Naive thymus-derived CD4-positive, alpha-beta T cell (primary cell): Measurements from ENCODE around the gene PFN3. TPM values are rescaled to one million over a fixed set of nuclear protein-coding genes. Genes with fewer than 3 reads are reported as not detected.
"Not testable (repeated sequence)": the region's sequence is repeated elsewhere in the genome, so short reads cannot be mapped to it uniquely, and the experiment has no call there.

Experiments
- ATAC-seq: fragments of 150-1000 bp; cut with Tn5 transposase; 2 replicates; pipeline ENCODE4 v1.10.0; 2021; ENCODE audit warnings: mild to moderate bottlenecking, moderate library complexity
- CTCF ChIA-PET: fragments of 350-600 bp; sonication (Branson Sonifier 250); formaldehyde crosslinking; loops from one replicate; lab custom pipeline; 2021; ENCODE audit warnings: antibody characterized with exemption; lab: Charles Lee
- POLR2A ChIA-PET: fragments of 350-600 bp; sonication (Branson Sonifier 250); formaldehyde crosslinking; loops from one replicate; lab custom pipeline; 2021; ENCODE audit warnings: antibody characterized with exemption, inconsistent platforms; lab: Charles Lee
- DNase-seq, 9 donors: peaks; one replicate each; pipeline versions ENCODE4 v3.0.0 to v3.0.0-alpha.2; 2020 to 2022; ENCODE audit warnings: mixed read lengths in 1 of 9
- H3K27ac ChIP-seq: one replicate; pipeline ENCODE4 v1.7.0; 2013; ENCODE audit warnings: mild to moderate bottlenecking, low read depth, low read length, moderate library complexity
- H3K27me3 ChIP-seq, 2 donors: one replicate each; pipeline ENCODE4 v1.7.0; 2013; ENCODE audit warnings: low read length in 2 of 2, mild to moderate bottlenecking in 2 of 2, moderate library complexity in 2 of 2; ENCODE audit not compliant: control insufficient read depth in 2 of 2, insufficient read depth in 2 of 2
- H3K36me3 ChIP-seq, 3 experiments: 1 replicate in 2 of 3; 2 replicates in 1 of 3; pipeline ENCODE4 v1.7.0; 2013; ENCODE audit warnings: low read length in 3 of 3, mild to moderate bottlenecking in 3 of 3, moderate library complexity in 1 of 3; ENCODE audit not compliant: insufficient read depth in 3 of 3, control insufficient read depth in 2 of 3
- H3K4me1 ChIP-seq, 2 donors: one replicate each; pipeline ENCODE4 v1.7.0; 2013; ENCODE audit warnings: low read length in 2 of 2, mild to moderate bottlenecking in 2 of 2, moderate library complexity in 1 of 2; ENCODE audit not compliant: control insufficient read depth in 2 of 2, insufficient read depth in 2 of 2
- H3K4me3 ChIP-seq: 2 replicates; pipeline ENCODE4 v1.7.0; 2013; ENCODE audit warnings: mild to moderate bottlenecking, low read length
- H3K9me3 ChIP-seq, 3 experiments: 1 replicate in 2 of 3; 2 replicates in 1 of 3; pipeline ENCODE4 v1.7.0; 2013; ENCODE audit warnings: low read length in 3 of 3; ENCODE audit not compliant: control insufficient read depth in 2 of 3
- H3K27ac Mint-ChIP-seq, 9 donors: one replicate each; pipeline ENCODE4 v1.8.0; 2020 to 2022; ENCODE audit warnings: mixed read lengths in 9 of 9, mild to moderate bottlenecking in 8 of 9, moderate library complexity in 5 of 9, inconsistent platforms in 2 of 9
- H3K27me3 Mint-ChIP-seq, 5 donors: one replicate each; pipeline ENCODE4 v1.8.0; 2021 to 2022; ENCODE audit warnings: mixed read lengths in 5 of 5, mild to moderate bottlenecking in 1 of 5
- H3K36me3 Mint-ChIP-seq, 5 donors: one replicate each; pipeline ENCODE4 v1.8.0; 2020 to 2022; ENCODE audit warnings: mixed read lengths in 5 of 5, mild to moderate bottlenecking in 3 of 5, inconsistent platforms in 1 of 5
- H3K4me1 Mint-ChIP-seq, 7 donors: one replicate each; pipeline ENCODE4 v1.8.0; 2020 to 2022; ENCODE audit warnings: mixed read lengths in 7 of 7, mild to moderate bottlenecking in 3 of 7, inconsistent platforms in 1 of 7
- H3K4me3 Mint-ChIP-seq, 10 donors: one replicate each; pipeline ENCODE4 v1.8.0; 2020 to 2022; ENCODE audit warnings: mild to moderate bottlenecking in 10 of 10, mixed read lengths in 10 of 10, moderate library complexity in 6 of 10, inconsistent platforms in 2 of 10
- H3K9me3 Mint-ChIP-seq, 11 donors: one replicate each; pipeline ENCODE4 v1.8.0; 2020 to 2022; ENCODE audit warnings: mixed read lengths in 11 of 11, mild to moderate bottlenecking in 4 of 11, inconsistent platforms in 1 of 11, moderate library complexity in 1 of 11
- intact Hi-C, 2 donors: fragments of 100-400 bp; cut with micrococcal nuclease; formaldehyde crosslinking; loops; one replicate each; pipeline ENCODE4 v1.15.1; 2023
- polyA plus RNA-seq, 2 donors: library from polyadenylated mRNA; unstranded; fragments of 300-500 nt; fragmentation: Illumina TruSeq; gene quantifications; one replicate each; pipeline ENCODE4 v1.2.3, GENCODE V29; 2021
- total RNA-seq, 6 experiments: library from RNA in 5 of 6; stranded (reverse) in 5 of 6; gene quantifications; 1 replicate in 5 of 6; 2 replicates in 1 of 6; pipeline ENCODE4 v1.2.3 and lab custom pipeline; 2021 to 2026

The PFN3 gene
- total and polyA plus RNA-seq, 7 experiments from 2014 or later: not detected

DNA sequence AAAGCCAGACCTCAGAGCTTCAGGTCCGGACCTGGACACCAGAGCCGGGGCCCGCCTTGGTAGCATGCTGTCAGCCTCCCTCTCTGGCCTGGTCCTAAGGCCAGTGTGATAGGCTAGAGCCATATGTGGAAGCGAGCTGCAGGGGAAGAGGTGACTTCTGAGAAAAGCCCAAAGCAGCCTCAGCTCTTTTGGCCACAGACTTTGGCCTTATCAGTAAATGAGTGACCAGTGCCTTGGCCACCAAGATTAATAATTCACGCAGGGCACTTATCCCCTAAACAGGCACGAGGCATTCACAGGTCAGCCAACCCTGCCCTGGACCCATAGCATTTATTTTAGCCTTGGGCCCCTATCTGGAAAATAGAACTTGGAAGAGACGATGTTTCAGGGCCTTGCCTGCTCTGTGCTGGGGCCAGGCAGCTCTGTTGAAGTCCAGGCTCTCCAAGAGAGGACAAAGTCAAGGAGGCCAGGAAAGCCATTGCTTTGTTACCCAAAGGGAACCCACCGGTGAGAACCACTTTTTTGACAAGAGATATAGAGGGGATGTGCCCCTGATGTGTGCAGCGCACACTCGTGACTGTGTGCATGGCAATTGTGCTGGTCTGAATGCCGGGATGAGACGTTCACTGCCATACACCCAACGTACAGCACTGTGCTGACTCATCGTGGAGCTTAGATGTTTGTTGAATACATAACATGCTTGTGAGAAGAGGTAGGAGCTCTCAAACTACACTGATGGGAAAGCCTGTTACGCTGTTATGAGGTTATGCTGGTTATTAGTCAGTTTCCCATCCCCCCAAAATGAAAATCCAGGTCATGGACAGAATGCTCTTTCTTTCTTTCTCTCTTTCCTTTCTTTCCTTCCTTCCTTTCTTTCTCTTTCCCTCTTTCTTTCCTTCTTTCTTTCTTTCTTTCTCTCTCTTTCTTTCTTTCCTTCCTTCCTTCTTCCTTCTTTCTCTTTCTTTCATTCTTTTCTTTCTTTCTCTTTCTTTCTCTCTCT lies 21.3 kb downstream of the PFN3 start:
- Histone ChIP-seq H3K27me3 (no peaks in the 10 kb centered on the region), H3K4me3 (no peak overlapping the region), H3K4me1 (peaks cover 0 to 33% of the 10 kb centered on the region in 2 donors), H3K9me3 (no peaks in the 10 kb centered on the region), H3K27ac (no peak overlapping the region), H3K36me3 (no peaks in the 10 kb centered on the region)
- POLR2A ChIA-PET: interaction anchor here (0.6 to 2.4 kb wide), 14 partner anchors 10 to 76 kb away, joined by 3 to 15 read pairs (median 3); partner anchors contain the start of gene LMAN2
- CTCF ChIA-PET: interaction anchor here (0.7 to 3.2 kb wide), 11 partner anchors 9 to 76 kb away, joined by 3 to 20 read pairs (median 3); no protein-coding TSS in a partner anchor
- H3K36me3 Mint-ChIP-seq: peaks cover 0 to 5% (median 1%) of the 10 kb centered on the region in 5 donors
- H3K4me1 Mint-ChIP-seq: peaks cover 28 to 76% (median 48%) of the 10 kb centered on the region in 7 donors
- H3K4me3 Mint-ChIP-seq: peak overlapping the region in 3 of 10 donors; percentile 16 to 38 (median 17)
- H3K27ac Mint-ChIP-seq: peak overlapping the region; percentile 7 to 94 (median 74)
- ATAC-seq (peak; percentile 53), DNase-seq (no peak)
- intact Hi-C loops: no loop called here
- H3K27me3 Mint-ChIP-seq: peaks cover 0 to 2% (median 0%) of the 10 kb centered on the region in 5 donors
- no peaks in the 10 kb centered on the region for H3K9me3 Mint-ChIP-seq

DNA sequence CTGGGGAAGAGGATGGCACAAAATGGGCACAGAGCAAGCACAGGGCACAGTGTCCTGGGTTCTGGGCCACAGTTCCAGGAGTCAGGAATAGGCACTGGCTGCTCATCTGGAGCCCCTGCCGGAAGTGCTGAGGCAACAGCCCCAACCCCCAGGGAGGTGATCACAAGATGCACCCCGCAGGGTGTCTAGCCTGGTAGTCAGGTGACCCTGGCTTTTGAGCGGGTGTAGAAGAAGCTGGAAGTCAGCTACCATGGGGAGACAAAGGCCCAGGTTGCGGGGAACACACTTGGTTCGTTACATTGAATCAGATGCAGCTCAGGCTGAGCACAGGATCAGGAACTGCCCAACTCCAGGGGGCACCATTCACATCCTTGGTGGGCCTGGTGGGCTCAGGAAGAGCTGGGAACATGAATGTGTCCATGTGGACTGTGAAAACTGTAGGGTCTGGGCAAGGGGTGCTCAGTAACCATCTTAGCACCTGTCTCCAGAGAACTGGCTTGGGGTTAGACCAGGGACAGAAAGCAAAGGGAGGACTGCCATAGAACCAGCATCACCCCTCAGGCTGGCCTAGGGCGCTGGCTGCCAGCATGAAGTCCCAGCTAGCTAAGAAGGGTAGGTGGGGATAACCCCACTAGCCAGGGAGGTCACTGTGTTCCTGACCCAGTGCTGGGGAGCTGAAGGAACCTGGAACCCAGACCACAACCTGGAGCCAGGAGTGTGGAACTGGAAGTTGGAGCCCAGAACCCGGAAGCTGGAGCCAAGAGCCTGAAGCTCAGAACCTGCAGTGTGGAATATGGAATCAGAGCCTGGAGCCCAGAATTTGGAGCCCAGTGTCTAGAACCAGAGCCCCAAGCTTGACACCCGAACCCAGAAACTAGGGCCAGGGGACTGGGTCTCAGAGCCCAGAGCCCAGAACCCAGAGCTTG lies 22.3 kb downstream of the PFN3 start:
- Histone ChIP-seq H3K9me3 (no peaks in the 10 kb centered on the region), H3K36me3 (peaks cover 0 to 4% (median 4%) of the 10 kb centered on the region in 3 experiments), H3K27ac (peak overlapping the region; percentile 3), H3K27me3 (no peaks in the 10 kb centered on the region), H3K4me1 (peaks cover 10 to 43% of the 10 kb centered on the region in 2 donors), H3K4me3 (no peak overlapping the region)
- Mint-ChIP-seq H3K36me3 (peaks cover 0 to 7% (median 4%) of the 10 kb centered on the region in 5 donors), H3K9me3 (no peaks in the 10 kb centered on the region), H3K4me1 (peaks cover 30 to 77% (median 50%) of the 10 kb centered on the region in 7 donors), H3K4me3 (peak overlapping the region in 1 of 10 donors; percentile 19), H3K27me3 (no peaks in the 10 kb centered on the region), H3K27ac (peak overlapping the region; percentile 25 to 94 (median 64))
- ATAC-seq (no peak), DNase-seq (no peak)
- ChIA-PET POLR2A (interaction anchor here (0.6 to 2.4 kb wide), 13 partner anchors 9 to 77 kb away, joined by 3 to 15 read pairs (median 3); partner anchors contain the start of gene LMAN2), CTCF (interaction anchor here (0.7 to 3.2 kb wide), 13 partner anchors 8 to 77 kb away, joined by 3 to 20 read pairs (median 3); no protein-coding TSS in a partner anchor)
- intact Hi-C loops: no loop called here

DNA sequence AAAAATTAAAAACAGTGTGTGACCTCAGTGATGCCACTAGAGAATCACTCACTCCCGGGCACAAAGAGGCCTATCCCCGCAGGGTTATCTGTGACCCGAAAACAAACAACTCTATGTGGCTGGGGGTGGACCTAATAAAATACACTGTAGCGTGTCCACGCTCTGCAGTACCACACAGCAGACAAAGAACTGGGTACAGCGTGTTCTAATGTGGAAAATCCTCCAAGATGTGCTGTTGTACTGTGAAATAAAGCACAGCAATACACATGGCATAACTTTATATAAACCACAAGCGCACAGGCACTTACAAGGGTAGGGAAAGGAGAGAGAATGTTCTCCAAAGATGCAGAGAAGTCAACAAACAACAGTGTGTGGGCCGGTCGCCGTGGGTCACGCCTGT lies 24.4 kb downstream of the PFN3 start:
- H3K27ac ChIP-seq: peak overlapping the region; percentile 40
- peaks cover 43 to 83% (median 61%) of the 10 kb centered on the region in 7 donors for H3K4me1 Mint-ChIP-seq
- H3K4me1 ChIP-seq: peaks cover 30 to 53% of the 10 kb centered on the region in 2 donors
- POLR2A ChIA-PET: interaction anchor here (0.7 to 0.8 kb wide), 2 partner anchors 24 to 64 kb away, joined by 3 read pairs; partner anchors contain the start of genes LMAN2 and MXD3
- no peak overlapping the region for H3K4me3 ChIP-seq
- no peaks in the 10 kb centered on the region for H3K9me3 Mint-ChIP-seq
- peaks cover 0 to 19% (median 4%) of the 10 kb centered on the region in 5 donors for H3K36me3 Mint-ChIP-seq
- no peak for ATAC-seq
- H3K27me3 ChIP-seq: no peaks in the 10 kb centered on the region
- intact Hi-C loops: no loop called here
- peaks cover 0 to 15% (median 4%) of the 10 kb centered on the region in 3 experiments for H3K36me3 ChIP-seq
- H3K9me3 ChIP-seq: no peaks in the 10 kb centered on the region
- CTCF ChIA-PET: interaction anchor here (1.5 to 3.2 kb wide), 2 partner anchors 13 to 66 kb away, joined by 3 to 20 read pairs; no protein-coding TSS in a partner anchor
- no peaks in the 10 kb centered on the region for H3K27me3 Mint-ChIP-seq
- H3K4me3 Mint-ChIP-seq: peak overlapping the region in 1 of 10 donors; percentile 52
- peak overlapping the region in 8 of 9 donors; percentile 70 to 94 (median 86) for H3K27ac Mint-ChIP-seq
- DNase-seq: no peak

DNA sequence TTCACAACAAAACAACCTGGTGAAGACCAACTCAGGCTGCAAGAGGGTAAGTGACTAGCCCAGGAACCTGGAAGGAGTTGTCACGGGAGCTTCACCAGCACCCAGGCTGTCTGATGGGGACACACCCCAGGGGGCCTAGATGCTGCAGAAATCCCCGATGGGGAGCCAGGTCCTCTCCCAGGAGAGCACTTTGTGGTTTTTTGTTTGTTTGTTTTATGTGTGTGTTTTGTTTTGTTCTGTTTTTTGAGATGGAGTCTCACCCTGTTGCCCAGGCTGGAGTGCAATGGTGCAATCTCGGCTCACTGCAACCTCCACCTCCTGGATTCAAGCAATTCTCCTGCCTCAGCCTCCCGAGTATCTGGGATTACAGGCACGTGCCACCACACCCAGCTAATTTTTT lies 24.9 kb downstream of the PFN3 start:
- H3K27ac Mint-ChIP-seq: peak overlapping the region in 8 of 9 donors; percentile 68 to 94 (median 88)
- ATAC-seq, H3K4me3 ChIP-seq, DNase-seq, H3K27me3 ChIP-seq, H3K9me3 Mint-ChIP-seq, intact Hi-C loops, H3K27me3 Mint-ChIP-seq, H3K9me3 ChIP-seq: not testable (repeated sequence)
- Histone ChIP-seq H3K36me3 (peaks cover 0 to 16% (median 4%) of the 10 kb centered on the region in 3 experiments), H3K27ac (peak overlapping the region; percentile 48), H3K4me1 (peaks cover 30 to 57% of the 10 kb centered on the region in 2 donors)
- CTCF ChIA-PET: interaction anchor here (1.0 kb wide), 1 partner anchor 14 kb away, joined by 3 read pairs; no protein-coding TSS in a partner anchor
- peaks cover 0 to 19% (median 4%) of the 10 kb centered on the region in 5 donors for H3K36me3 Mint-ChIP-seq
- H3K4me1 Mint-ChIP-seq: peaks cover 43 to 81% (median 61%) of the 10 kb centered on the region in 7 donors
- POLR2A ChIA-PET: interaction anchor here (0.7 to 7.3 kb wide), 5 partner anchors 9 to 80 kb away, joined by 3 to 123 read pairs (median 6); partner anchors contain the start of genes LMAN2, RGS14 and SLC34A1
- H3K4me3 Mint-ChIP-seq: peak overlapping the region in 2 of 10 donors; percentile 65 to 79

DNA sequence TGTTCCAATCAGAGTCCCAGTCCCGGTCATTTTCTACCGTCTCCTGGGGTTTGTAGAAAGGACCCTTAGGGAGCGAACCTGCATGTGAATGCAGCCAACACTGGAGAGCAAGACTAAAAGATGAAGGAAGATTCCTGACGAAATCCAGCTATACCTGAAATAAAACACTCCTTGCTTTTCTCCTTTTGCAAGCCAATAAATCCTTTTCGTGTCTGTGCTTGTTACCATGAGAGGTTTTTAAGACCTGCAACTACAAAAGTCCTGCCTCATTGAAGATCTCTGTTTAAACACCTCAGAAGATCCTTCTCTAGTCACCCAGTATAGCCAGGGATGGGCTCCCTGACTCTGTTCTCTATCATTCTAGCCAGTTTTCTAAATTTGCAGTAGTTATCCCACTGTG lies 26.2 kb downstream of the PFN3 start:
- no peaks in the 10 kb centered on the region for H3K27me3 ChIP-seq
- Mint-ChIP-seq H3K4me3 (peak overlapping the region; percentile 16 to 82 (median 64)), H3K27me3 (no peaks in the 10 kb centered on the region), H3K27ac (peak overlapping the region; percentile 26 to 94 (median 90)), H3K36me3 (peaks cover 1 to 25% (median 5%) of the 10 kb centered on the region in 5 donors), H3K9me3 (no peaks in the 10 kb centered on the region), H3K4me1 (peaks cover 44 to 83% (median 64%) of the 10 kb centered on the region in 7 donors)
- POLR2A ChIA-PET: interaction anchor here (1.8 to 7.3 kb wide), 6 partner anchors 10 to 81 kb away, joined by 5 to 123 read pairs (median 30); partner anchors contain the start of genes GRK6, RGS14 and SLC34A1
- DNase-seq: no peak
- intact Hi-C loops: no loop called here
- peaks cover 4 to 27% (median 13%) of the 10 kb centered on the region in 3 experiments for H3K36me3 ChIP-seq
- H3K4me3 ChIP-seq: no peak overlapping the region
- H3K9me3 ChIP-seq: no peaks in the 10 kb centered on the region
- H3K4me1 ChIP-seq: peaks cover 36 to 66% of the 10 kb centered on the region in 2 donors
- no peak for ATAC-seq
- peak overlapping the region; percentile 76 for H3K27ac ChIP-seq
- CTCF ChIA-PET: interaction anchor here (0.9 to 6.0 kb wide), 7 partner anchors 9 to 64 kb away, joined by 3 to 75 read pairs (median 4); partner anchors contain the start of genes MXD3 and SLC34A1
